Lung microvascular endothelial cell (primary cell): Measurements from ENCODE around the gene SUSD4. TPM values are rescaled to one million over a fixed set of nuclear protein-coding genes. Genes with fewer than 3 reads are reported as not detected.
A peak's percentile ranks its signal among the peaks of the same experiment; 100 is the strongest.

Experiments used
- DNase-seq, 2 donors: peaks; one replicate each; pipeline versions ENCODE4 v3.0.0 to v3.0.0-alpha.2; 2010; ENCODE audit warnings: low read depth in 2 of 2
- total RNA-seq: library from RNA; depleted of rRNA; stranded (reverse); fragments of >200 nt; gene quantifications from 2 replicates; pipeline ENCODE4 v1.2.1, GENCODE V29; 2014

SUSD4 gene
- total RNA-seq, 1 donor from 2014 or later: 0.20 TPM

DNA sequence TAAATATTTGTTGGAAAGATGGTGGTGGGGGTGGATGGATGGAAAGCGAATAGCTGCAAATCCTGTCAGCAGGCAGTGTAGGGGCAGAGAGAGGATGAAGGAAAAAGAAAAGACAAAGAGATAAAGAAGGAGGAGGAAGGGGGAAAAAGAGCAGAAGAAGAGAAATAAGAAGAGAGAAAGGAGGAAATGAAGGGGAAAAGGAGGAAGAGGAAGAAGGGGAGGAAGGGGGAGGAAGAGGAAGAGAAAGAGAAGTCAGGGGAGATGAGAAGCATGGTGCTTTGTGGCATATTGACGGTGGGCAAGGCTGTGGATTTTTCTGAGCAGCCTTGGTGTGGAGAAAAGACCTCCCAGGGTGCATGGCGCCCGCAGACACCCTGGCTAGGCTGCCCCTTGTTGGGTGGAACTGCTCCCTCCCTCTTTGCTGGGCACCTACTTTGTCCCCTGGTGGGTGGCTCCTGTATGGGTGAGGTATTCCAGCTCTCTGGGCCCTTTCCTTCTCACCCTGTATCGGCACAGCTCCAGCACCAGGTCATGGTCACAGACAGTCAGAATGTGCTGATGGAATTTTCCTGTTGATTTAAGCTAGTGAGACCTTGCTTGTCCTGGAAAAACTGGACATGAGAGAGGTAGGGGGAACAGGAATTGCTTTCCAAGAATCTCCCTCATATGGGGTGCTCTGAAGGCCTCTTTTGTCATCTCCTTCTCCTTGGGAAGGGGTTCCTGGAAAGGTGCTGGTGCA lies 175.2 kb downstream of the SUSD4 start:
- no peak for DNase-seq

DNA sequence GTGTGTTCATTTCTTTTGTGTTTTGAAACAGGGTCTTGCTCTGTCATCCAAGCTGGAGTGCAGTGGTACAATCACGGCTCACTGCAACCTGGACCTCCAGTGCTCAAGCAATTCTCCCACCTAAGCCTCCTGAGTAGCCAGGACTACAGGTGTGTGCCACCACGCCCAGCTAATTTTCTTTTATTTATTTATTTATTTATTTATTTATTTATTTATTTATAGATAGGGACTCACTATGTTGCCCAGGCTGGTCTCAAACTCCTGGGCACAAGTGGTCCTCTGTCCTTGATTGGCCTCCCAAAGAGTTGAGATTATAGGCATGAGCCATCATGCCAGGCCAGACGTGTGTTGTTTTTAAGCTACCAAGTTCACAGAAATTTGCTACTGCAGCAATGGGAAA lies 177.2 kb downstream of the SUSD4 start:
- no peak for DNase-seq

DNA sequence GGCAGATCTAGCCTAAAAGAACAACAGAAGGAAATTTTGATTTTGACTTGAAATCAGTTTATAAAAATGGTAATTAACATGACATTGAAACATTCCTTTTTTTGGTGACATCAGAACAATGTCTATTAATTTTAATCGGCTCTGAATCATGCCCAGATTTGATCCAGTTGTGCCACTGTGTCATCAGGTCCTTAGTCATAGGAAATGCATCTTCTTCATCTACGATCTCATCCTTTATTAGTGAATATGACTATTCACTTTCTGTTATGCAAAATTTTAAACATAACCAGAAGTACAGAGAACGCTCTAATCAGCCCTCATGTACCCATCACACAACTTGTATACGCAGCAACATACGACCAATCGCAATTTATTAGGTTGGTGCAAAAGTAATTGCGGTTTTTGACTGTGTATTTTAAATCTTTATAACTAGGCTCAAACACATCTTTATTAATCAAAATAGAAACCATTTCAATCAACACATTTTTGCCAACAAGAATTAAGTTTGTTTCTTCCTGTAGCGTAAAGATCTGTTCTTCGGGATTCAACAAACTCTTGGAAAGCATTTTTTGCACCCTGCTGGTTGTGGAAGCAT lies 180.6 kb downstream of the SUSD4 start:
- no peak for DNase-seq

DNA sequence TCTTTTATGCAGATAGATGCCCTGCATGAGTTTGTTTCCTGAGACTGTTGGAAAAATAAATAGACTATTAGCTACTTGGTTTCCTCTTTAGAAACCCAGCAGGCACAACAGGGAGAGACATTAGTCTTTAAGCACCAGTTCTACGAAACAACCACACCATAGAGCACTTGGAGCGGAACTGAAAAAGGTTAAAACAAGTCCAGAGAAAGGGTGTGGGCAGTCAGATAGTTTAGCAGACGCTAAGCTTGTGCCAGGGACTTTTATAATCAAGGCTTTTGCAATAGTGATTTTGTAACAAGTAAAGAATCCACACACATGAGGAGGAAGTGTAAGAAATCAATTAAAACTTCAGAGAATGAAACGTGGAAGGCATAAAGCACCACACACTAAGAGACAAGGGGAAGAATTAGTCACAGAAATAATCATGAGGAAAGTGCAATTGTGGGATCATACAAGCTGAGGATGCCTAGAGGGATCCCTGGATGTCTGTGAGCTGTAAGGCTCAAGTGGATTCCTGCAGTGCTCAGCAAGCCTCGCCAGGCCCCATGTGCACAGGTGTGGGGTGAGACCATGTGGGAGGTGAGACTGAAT lies 183.2 kb downstream of the SUSD4 start:
- no peak for DNase-seq

DNA sequence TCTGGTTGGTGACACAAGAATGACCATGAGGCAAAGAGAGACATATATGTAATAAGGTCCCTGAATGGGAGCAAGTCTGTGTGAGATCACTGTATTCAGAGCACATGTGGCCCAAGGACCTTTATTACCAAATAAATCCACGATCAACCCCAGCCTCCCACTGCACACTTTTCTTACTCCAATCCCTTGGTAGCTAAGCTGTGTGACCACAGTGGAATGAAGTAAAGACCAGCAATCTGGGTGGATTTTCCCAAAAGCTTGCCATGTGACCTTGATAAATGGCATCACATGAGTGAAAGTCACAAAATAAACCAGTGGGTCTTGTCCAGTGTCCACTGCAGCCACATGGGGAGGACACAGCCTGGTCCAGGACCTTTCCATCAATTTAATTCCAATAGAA lies 184.2 kb downstream of the SUSD4 start:
- no peak for DNase-seq

DNA sequence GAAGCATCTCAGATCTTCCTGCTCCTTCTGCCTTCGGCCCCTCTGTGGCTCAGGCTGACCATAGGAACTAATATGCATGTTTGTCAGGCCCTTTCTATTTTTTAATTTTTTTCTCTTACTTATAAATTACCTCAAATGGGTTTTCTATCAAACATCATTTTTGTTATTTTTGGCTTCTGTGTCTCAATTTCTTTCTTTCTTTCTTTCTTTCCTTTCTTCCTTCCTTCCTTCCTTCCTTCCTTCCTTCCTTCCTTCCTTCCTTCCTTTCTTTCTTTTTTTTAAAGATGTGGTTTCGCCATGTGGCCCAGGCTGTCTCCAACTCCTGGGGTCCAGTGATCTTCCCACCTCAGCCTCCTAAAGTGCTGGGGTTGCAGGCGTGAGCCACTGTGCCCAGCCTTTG lies 184.7 kb downstream of the SUSD4 start:
- DNase-seq: no peak

DNA sequence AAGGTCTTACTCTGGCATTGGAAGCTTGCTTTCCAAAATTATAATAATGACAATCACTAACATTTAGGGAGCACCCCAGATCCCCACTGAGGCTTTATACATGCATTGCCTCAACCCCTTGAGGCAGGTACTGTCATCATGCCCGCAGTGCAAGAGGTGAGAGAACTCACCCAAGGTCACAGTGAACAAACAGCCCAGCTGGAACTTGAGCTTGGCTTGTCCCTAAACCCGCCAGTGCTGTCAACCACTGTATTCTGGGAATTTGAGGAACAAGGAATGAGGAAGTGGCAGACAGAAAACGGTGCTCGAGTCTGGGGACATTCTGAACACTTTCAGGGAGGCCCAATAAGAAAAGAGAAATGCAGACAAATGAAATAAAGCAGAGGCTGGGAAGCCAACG lies 186.3 kb downstream of the SUSD4 start:
- DNase-seq: no peak

DNA sequence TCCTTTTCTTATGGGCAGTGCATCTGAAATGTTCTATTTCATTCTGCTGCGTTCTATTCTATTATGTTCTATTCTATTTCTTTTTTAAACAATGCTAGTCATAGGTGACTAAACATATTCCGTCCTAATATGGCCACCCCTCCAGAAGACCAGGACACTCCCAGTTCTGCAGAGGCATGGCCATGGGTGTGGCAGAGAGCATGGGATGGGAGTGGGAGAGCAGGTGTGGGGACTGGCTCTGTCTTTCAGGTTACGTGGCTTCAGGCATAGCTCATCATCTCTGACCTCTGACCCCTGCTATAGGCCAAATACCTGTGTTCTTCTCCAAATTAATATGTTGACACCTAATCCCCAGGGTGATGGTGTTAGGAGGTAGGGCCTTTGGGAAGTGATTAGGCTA lies 187.5 kb downstream of the SUSD4 start:
- DNase-seq: no peak

DNA sequence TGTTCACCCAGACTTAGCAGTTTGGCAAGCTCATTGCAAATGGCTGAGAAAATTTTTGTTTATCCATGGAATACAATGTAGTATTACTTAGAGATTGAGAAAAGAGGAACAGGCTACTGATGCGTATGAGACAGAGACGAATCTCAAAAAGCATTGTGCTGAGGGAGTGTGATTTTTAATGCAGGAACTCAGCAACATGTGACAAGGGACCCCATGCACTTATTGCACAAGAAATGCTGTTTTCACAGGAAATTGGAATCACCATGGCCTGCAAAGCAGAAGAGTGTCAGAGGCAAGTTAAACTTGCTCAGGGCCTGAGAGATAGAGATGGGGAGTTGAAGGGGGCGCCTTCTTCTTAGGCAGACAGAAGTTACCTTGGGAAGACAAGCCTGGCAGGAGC lies 188.3 kb downstream of the SUSD4 start:
- DNase-seq: peak in 1 of 2 donors; percentile 31

DNA sequence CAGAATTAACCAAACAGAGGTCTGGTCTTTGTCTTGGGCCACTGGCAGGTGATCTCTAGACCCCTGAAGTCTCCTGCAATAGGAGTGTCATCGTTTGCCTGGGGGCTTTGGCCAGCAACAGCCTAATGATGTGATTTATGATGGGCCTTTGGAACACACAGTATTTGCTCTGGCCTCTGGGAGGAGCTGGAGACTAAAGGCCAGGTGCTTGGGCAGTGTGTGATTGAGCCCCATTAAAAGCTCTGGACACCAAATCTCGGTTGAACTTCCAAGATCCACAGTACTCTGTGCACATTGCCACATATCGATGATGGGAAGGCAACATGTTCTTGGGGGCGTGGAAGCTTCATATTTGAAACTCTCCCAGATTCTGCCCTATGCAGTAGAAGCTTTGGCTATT lies 188.9 kb downstream of the SUSD4 start:
- peak in 1 of 2 donors; percentile 5 for DNase-seq

Other genes starting within 250 kb of the SUSD4 start
- under 0.01 and 0.20 TPM in 2 replicates for gene TLR5, start 220.9 kb downstream of the SUSD4 start, total RNA-seq
- not detected in 2 replicates for gene CCDC185, start 29.2 kb upstream of the SUSD4 start, total RNA-seq